ENCODE data around the gene NEDD4L. TPM values are rescaled to one million over a fixed set of nuclear protein-coding genes. Genes with fewer than 3 reads are reported as not detected.

The NEDD4L gene
- polyA plus RNA-seq, 1 donor (not counting 4 experiments of a cell fraction or from before 2014, with no cell fraction given): 52.6 TPM

- H3K4me3 ChIP-seq (ENCODE audit: control insufficient read depth in 2 of 3, extremely low read depth in 1 of 3, insufficient read depth in 2 of 3, low read depth in 1 of 3, low read length in 3 of 3): no peak overlapping the region
- H3K4me1 ChIP-seq (ENCODE audit: control insufficient read depth, extremely low read depth, insufficient read depth, low read length): peaks cover 11% of the 10 kb centered on the region
- no peaks in the 10 kb centered on the region for H3K36me3 ChIP-seq (ENCODE audit: control insufficient read depth in 2 of 2, extremely low read depth in 1 of 2, insufficient read depth in 2 of 2, low read length in 2 of 2)
- TF ChIP-seq EZH2 (IDR thresholded peaks at IDR 0.05; ENCODE audit: low read length) (no peak), CTCF (optimal IDR thresholded peaks at IDR 0.05 in 1 of 3, IDR thresholded peaks at IDR 0.05 in 1 of 3, conservative IDR thresholded peaks at IDR 0.05 in 1 of 3; ENCODE audit: extremely low read depth in 1 of 3, insufficient read depth in 2 of 3, low read length in 3 of 3) (no peak)
- dilution Hi-C loops (cut with MboI; ENCODE audit: extremely low pct_ligation_motif_present, low sequenced_read_pairs): no loop called here
- H3K4me2 ChIP-seq (ENCODE audit: control insufficient read depth, extremely low read depth, insufficient read depth, low read depth, low read length): no peak overlapping the region
- DNase-seq (ENCODE audit: low read depth, low spot score): no peak
- H3K9me1 ChIP-seq (ENCODE audit: control insufficient read depth, extremely low read depth, insufficient read depth, low read length): peaks cover 4% of the 10 kb centered on the region
- no peak overlapping the region for H2AFZ ChIP-seq (ENCODE audit: control insufficient read depth, low read length)
- peaks cover 14% of the 10 kb centered on the region for H3K79me2 ChIP-seq (ENCODE audit: control insufficient read depth, insufficient read depth, low read length)
- no peak overlapping the region for H3K27ac ChIP-seq (ENCODE audit: control insufficient read depth, insufficient read depth, low read length)
- no peaks in the 10 kb centered on the region for H3K9me3 ChIP-seq (ENCODE audit: control insufficient read depth, low read depth, low read length)
- no peak for FAIRE-seq
- H4K20me1 ChIP-seq (ENCODE audit: control insufficient read depth, extremely low read depth, insufficient read depth, low read length): peaks cover 3% of the 10 kb centered on the region
- H3K27me3 ChIP-seq (ENCODE audit: control insufficient read depth, extremely low read depth, insufficient read depth, low read length): no peaks in the 10 kb centered on the region
- no peak overlapping the region for H3K9ac ChIP-seq (ENCODE audit: control insufficient read depth, extremely low read depth, insufficient read depth, low read length)
Observed at GRCh38 chr18:58136879-58137278, 92.9 kb downstream of the NEDD4L start.

GRCh38 chr18:58139459-58140386, 95.7 kb downstream of the NEDD4L start:
- Histone ChIP-seq H3K4me1 (ENCODE audit: control insufficient read depth, extremely low read depth, insufficient read depth, low read length) (peaks cover 11% of the 10 kb centered on the region), H2AFZ (ENCODE audit: control insufficient read depth, low read length) (no peak overlapping the region), H3K9me3 (ENCODE audit: control insufficient read depth, low read depth, low read length) (no peaks in the 10 kb centered on the region), H4K20me1 (ENCODE audit: control insufficient read depth, extremely low read depth, insufficient read depth, low read length) (peaks cover 3% of the 10 kb centered on the region), H3K4me3 (ENCODE audit: control insufficient read depth in 2 of 3, extremely low read depth in 1 of 3, insufficient read depth in 2 of 3, low read depth in 1 of 3, low read length in 3 of 3) (no peak overlapping the region), H3K9ac (ENCODE audit: control insufficient read depth, extremely low read depth, insufficient read depth, low read length) (no peak overlapping the region), H3K4me2 (ENCODE audit: control insufficient read depth, extremely low read depth, insufficient read depth, low read depth, low read length) (no peak overlapping the region), H3K27ac (ENCODE audit: control insufficient read depth, insufficient read depth, low read length) (no peak overlapping the region), H3K36me3 (ENCODE audit: control insufficient read depth in 2 of 2, extremely low read depth in 1 of 2, insufficient read depth in 2 of 2, low read length in 2 of 2) (no peaks in the 10 kb centered on the region), H3K79me2 (ENCODE audit: control insufficient read depth, insufficient read depth, low read length) (peaks cover 15% of the 10 kb centered on the region), H3K27me3 (ENCODE audit: control insufficient read depth, extremely low read depth, insufficient read depth, low read length) (no peaks in the 10 kb centered on the region), H3K9me1 (ENCODE audit: control insufficient read depth, extremely low read depth, insufficient read depth, low read length) (peaks cover 4% of the 10 kb centered on the region)
- DNase-seq (ENCODE audit: low read depth, low spot score) (no peak), FAIRE-seq (peak; percentile 36)
- dilution Hi-C loops (cut with MboI; ENCODE audit: extremely low pct_ligation_motif_present, low sequenced_read_pairs): no loop called here
- no peak for TF ChIP-seq EZH2 (IDR thresholded peaks at IDR 0.05; ENCODE audit: low read length)
- TF ChIP-seq CTCF (optimal IDR thresholded peaks at IDR 0.05 in 1 of 3, IDR thresholded peaks at IDR 0.05 in 1 of 3, conservative IDR thresholded peaks at IDR 0.05 in 1 of 3; ENCODE audit: extremely low read depth in 1 of 3, insufficient read depth in 2 of 3, low read length in 3 of 3): no peak

Measured in keratinocyte (primary cell).